PC-9 (cell line): ENCODE results near the gene TRMT112.

ENCODE experiments used
- CTCF ChIP-seq: fragments of 200-600 bp; sonication (generic); conservative IDR thresholded peaks from 2 replicates; pipeline ENCODE4 v1.6.1; 2017; ENCODE audit warnings: mixed run types, antibody characterized with exemption, mild to moderate bottlenecking, moderate library complexity
- EZH2 ChIP-seq: fragments of 200-600 bp; sonication (generic); IDR thresholded peaks from 2 replicates; pipeline ENCODE4 v1.8.0; 2017; ENCODE audit warnings: antibody characterized with exemption, low read depth

- TF ChIP-seq CTCF (peak; percentile 82), EZH2 (no peak)
These were observed 38.0 kb upstream of the TRMT112 start for GRCh38 chr11:64355078-64355940.
